ENCODE data around the gene GOLGA3. TPM values are rescaled to one million over a fixed set of nuclear protein-coding genes. Genes with fewer than 3 reads are reported as not detected.
"Not testable (repeated sequence)": the region's sequence is repeated elsewhere in the genome, so short reads cannot be mapped to it uniquely, and the experiment has no call there.

Gene GOLGA3
- polyA plus RNA-seq, 4 donors, result 7.3 to 35.1 (median 15.5) TPM

GRCh38 chr12:132766380-132767085, 62.1 kb downstream of the GOLGA3 start:
- no peaks in the 10 kb centered on the region for H3K9me3 ChIP-seq (ENCODE audit: control insufficient read depth in 2 of 2, insufficient read depth in 1 of 2, low read depth in 1 of 2, low read length in 1 of 2)
- H3K4me3 ChIP-seq (ENCODE audit: low read depth in 1 of 3, low read length in 3 of 3), result no peak overlapping the region
- H3K27me3 ChIP-seq (ENCODE audit: control insufficient read depth in 3 of 3, insufficient read depth in 3 of 3, low read length in 3 of 3), result no peaks in the 10 kb centered on the region
- H3K27ac ChIP-seq (ENCODE audit: low read depth in 1 of 3, low read length in 2 of 3), result peak overlapping the region in 2 of 3 donors; percentile 42 to 56
- WGBS, 3 donors, result 58 to 67% (median 61%) methylated on average over 27 of the region's 27 CpGs
- H3K36me3 ChIP-seq (ENCODE audit: control insufficient read depth in 3 of 3, insufficient read depth in 2 of 3, low read depth in 1 of 3, low read length in 3 of 3), result peaks cover 0 to 21% (median 0%) of the 10 kb centered on the region in 3 donors
- FAIRE-seq (no peak), DNase-seq (peak in 1 of 2 donors; percentile 38)
- peaks cover 0 to 3% (median 0%) of the 10 kb centered on the region in 3 donors for H3K4me1 ChIP-seq (ENCODE audit: control insufficient read depth in 3 of 3, insufficient read depth in 2 of 3, low read depth in 1 of 3, low read length in 2 of 3)

- WGBS, 3 donors, result 60 to 78% (median 73%) methylated on average over 11 of the region's 11 CpGs
- DNase-seq (no peak), FAIRE-seq (no peak)
- Histone ChIP-seq H3K27me3 (ENCODE audit: control insufficient read depth in 3 of 3, insufficient read depth in 3 of 3, low read length in 3 of 3) (no peaks in the 10 kb centered on the region), H3K36me3 (ENCODE audit: control insufficient read depth in 3 of 3, insufficient read depth in 2 of 3, low read depth in 1 of 3, low read length in 3 of 3) (peaks cover 0 to 13% (median 0%) of the 10 kb centered on the region in 3 donors), H3K4me3 (ENCODE audit: low read depth in 1 of 3, low read length in 3 of 3) (no peak overlapping the region), H3K27ac (ENCODE audit: low read depth in 1 of 3, low read length in 2 of 3) (no peak overlapping the region), H3K4me1 (ENCODE audit: control insufficient read depth in 3 of 3, insufficient read depth in 2 of 3, low read depth in 1 of 3, low read length in 2 of 3) (peaks cover 0 to 3% (median 0%) of the 10 kb centered on the region in 3 donors), H3K9me3 (ENCODE audit: control insufficient read depth in 2 of 2, insufficient read depth in 1 of 2, low read depth in 1 of 2, low read length in 1 of 2) (no peaks in the 10 kb centered on the region)
These were observed 63.3 kb downstream of the GOLGA3 start for GRCh38 chr12:132765361-132765760.

- Histone ChIP-seq H3K27ac (ENCODE audit: low read depth in 1 of 3, low read length in 2 of 3) (no peak overlapping the region), H3K9me3 (ENCODE audit: control insufficient read depth in 2 of 2, insufficient read depth in 1 of 2, low read depth in 1 of 2, low read length in 1 of 2) (no peaks in the 10 kb centered on the region), H3K27me3 (ENCODE audit: control insufficient read depth in 3 of 3, insufficient read depth in 3 of 3, low read length in 3 of 3) (no peaks in the 10 kb centered on the region), H3K4me3 (ENCODE audit: low read depth in 1 of 3, low read length in 3 of 3) (no peak overlapping the region), H3K4me1 (ENCODE audit: control insufficient read depth in 3 of 3, insufficient read depth in 2 of 3, low read depth in 1 of 3, low read length in 2 of 3) (peaks cover 0 to 6% (median 0%) of the 10 kb centered on the region in 3 donors), H3K36me3 (ENCODE audit: control insufficient read depth in 3 of 3, insufficient read depth in 2 of 3, low read depth in 1 of 3, low read length in 3 of 3) (peaks cover 0 to 8% (median 0%) of the 10 kb centered on the region in 3 donors)
- whole genome bisulfite sequencing, 3 donors, result 92 to 95% (median 94%) methylated on average over 20 of the region's 20 CpGs
- no peak for DNase-seq
- FAIRE-seq, result no peak
These were observed 64.4 kb downstream of the GOLGA3 start for GRCh38 chr12:132764231-132764630.

GRCh38 chr12:132761921-132762583, 66.6 kb downstream of the GOLGA3 start:
- no peak for FAIRE-seq
- DNase-seq, result peak; percentile 87 to 94
- 0 to 1% (median 0%) methylated on average over 54 to 89 of the region's 89 CpGs for WGBS, 3 donors
- H3K36me3 ChIP-seq (ENCODE audit: control insufficient read depth in 3 of 3, insufficient read depth in 2 of 3, low read depth in 1 of 3, low read length in 3 of 3), result peaks cover 0 to 25% (median 3%) of the 10 kb centered on the region in 3 donors
- peak overlapping the region; percentile 82 to 99 (median 86) for H3K4me3 ChIP-seq (ENCODE audit: low read depth in 1 of 3, low read length in 3 of 3)
- peak overlapping the region; percentile 89 to 99 (median 94) for H3K27ac ChIP-seq (ENCODE audit: low read depth in 1 of 3, low read length in 2 of 3)
- no peaks in the 10 kb centered on the region for H3K9me3 ChIP-seq (ENCODE audit: control insufficient read depth in 2 of 2, insufficient read depth in 1 of 2, low read depth in 1 of 2, low read length in 1 of 2)
- H3K4me1 ChIP-seq (ENCODE audit: control insufficient read depth in 3 of 3, insufficient read depth in 2 of 3, low read depth in 1 of 3, low read length in 2 of 3), result peaks cover 0 to 6% (median 0%) of the 10 kb centered on the region in 3 donors
- H3K27me3 ChIP-seq (ENCODE audit: control insufficient read depth in 3 of 3, insufficient read depth in 3 of 3, low read length in 3 of 3), result no peaks in the 10 kb centered on the region

- Histone ChIP-seq H3K4me3 (ENCODE audit: low read depth in 1 of 3, low read length in 3 of 3) (peak within 1 kb of the TSS; percentile 82 to 99 (median 86)), H3K27me3 (ENCODE audit: control insufficient read depth in 3 of 3, insufficient read depth in 3 of 3, low read length in 3 of 3) (no peaks in the 10 kb centered on the region), H3K36me3 (ENCODE audit: control insufficient read depth in 3 of 3, insufficient read depth in 2 of 3, low read depth in 1 of 3, low read length in 3 of 3) (peaks cover 0 to 30% (median 3%) of the 10 kb centered on the region in 3 donors), H3K4me1 (ENCODE audit: control insufficient read depth in 3 of 3, insufficient read depth in 2 of 3, low read depth in 1 of 3, low read length in 2 of 3) (peaks cover 0 to 6% (median 0%) of the 10 kb centered on the region in 3 donors), H3K27ac (ENCODE audit: low read depth in 1 of 3, low read length in 2 of 3) (peak within 1 kb of the TSS; percentile 89 to 99 (median 94)), H3K9me3 (ENCODE audit: control insufficient read depth in 2 of 2, insufficient read depth in 1 of 2, low read depth in 1 of 2, low read length in 1 of 2) (no peaks in the 10 kb centered on the region)
- FAIRE-seq (no peak), DNase-seq (peak; percentile 55 to 78)
- WGBS, 3 donors, result 0 to 1% (median 1%) methylated on average over 50 to 97 of the region's 97 CpGs
These were observed 67.4 kb downstream of the GOLGA3 start, which contains the start of gene ANKLE2 for GRCh38 chr12:132761032-132761920. Gene ANKLE2, minus strand, starts transcription at chr12:132761832. Its CDS starts 34 bp downstream, at chr12:132761798.

- FAIRE-seq (no peak), DNase-seq (no peak)
- Histone ChIP-seq H3K27ac (ENCODE audit: low read depth in 1 of 3, low read length in 2 of 3) (no peak overlapping the region), H3K36me3 (ENCODE audit: control insufficient read depth in 3 of 3, insufficient read depth in 2 of 3, low read depth in 1 of 3, low read length in 3 of 3) (peaks cover 2 to 41% (median 6%) of the 10 kb centered on the region in 3 donors), H3K9me3 (ENCODE audit: control insufficient read depth in 2 of 2, insufficient read depth in 1 of 2, low read depth in 1 of 2, low read length in 1 of 2) (no peaks in the 10 kb centered on the region), H3K27me3 (ENCODE audit: control insufficient read depth in 3 of 3, insufficient read depth in 3 of 3, low read length in 3 of 3) (no peaks in the 10 kb centered on the region), H3K4me3 (ENCODE audit: low read depth in 1 of 3, low read length in 3 of 3) (no peak overlapping the region), H3K4me1 (ENCODE audit: control insufficient read depth in 3 of 3, insufficient read depth in 2 of 3, low read depth in 1 of 3, low read length in 2 of 3) (peaks cover 0 to 6% (median 0%) of the 10 kb centered on the region in 3 donors)
- 94 to 98% (median 96%) methylated on average over 8 of the region's 8 CpGs for WGBS, 3 donors
These were observed 69.3 kb downstream of the GOLGA3 start for GRCh38 chr12:132759359-132759758.

GRCh38 chr12:132758825-132759224, 69.8 kb downstream of the GOLGA3 start:
- not testable (repeated sequence) for DNase-seq; H3K9me3 ChIP-seq (ENCODE audit: control insufficient read depth in 2 of 2, insufficient read depth in 1 of 2, low read depth in 1 of 2, low read length in 1 of 2); H3K27ac ChIP-seq (ENCODE audit: low read depth in 1 of 3, low read length in 2 of 3); H3K27me3 ChIP-seq (ENCODE audit: control insufficient read depth in 3 of 3, insufficient read depth in 3 of 3, low read length in 3 of 3); FAIRE-seq; H3K4me3 ChIP-seq (ENCODE audit: low read depth in 1 of 3, low read length in 3 of 3); H3K4me1 ChIP-seq (ENCODE audit: control insufficient read depth in 3 of 3, insufficient read depth in 2 of 3, low read depth in 1 of 3, low read length in 2 of 3)
- H3K36me3 ChIP-seq (ENCODE audit: control insufficient read depth in 3 of 3, insufficient read depth in 2 of 3, low read depth in 1 of 3, low read length in 3 of 3), result peaks cover 3 to 41% (median 6%) of the 10 kb centered on the region in 3 donors
- WGBS, 3 donors, result 85 to 88% (median 86%) methylated on average over 22 to 28 of the region's 28 CpGs
